Fibroblast of the aortic adventitia (primary cell): ENCODE data around the gene ZNF511. TPM values are rescaled to one million over a fixed set of nuclear protein-coding genes. Genes with fewer than 3 reads are reported as not detected.

Source experiments
- DNase-seq: peaks from one replicate; pipeline ENCODE4 v3.0.0-alpha.2; 2010; ENCODE audit warnings: low read depth
- H3K4me3 ChIP-seq: 2 replicates; pipeline ENCODE4 v1.5.1; 2011; ENCODE audit warnings: low read depth, mild to moderate bottlenecking, control low read depth, low read length, moderate library complexity
- CTCF ChIP-seq: IDR thresholded peaks from 2 replicates; pipeline ENCODE4 v1.5.1; 2011; ENCODE audit warnings: mild to moderate bottlenecking, low read length, control low read depth, inconsistent platforms; ENCODE audit not compliant: insufficient read depth
- total RNA-seq: library from RNA; depleted of rRNA; stranded (reverse); fragments of >200 nt; gene quantifications from 2 replicates; pipeline ENCODE4 v1.2.3, GENCODE V29; 2012; ENCODE audit warnings: low replicate concordance

The ZNF511 gene
- total RNA-seq, 1 donor = 22.1 TPM

- no peak overlapping the region for H3K4me3 ChIP-seq
- TF ChIP-seq CTCF = no peak
- no peak for DNase-seq
Measured at GRCh38 chr10:133274751-133275683, 33.7 kb upstream of the ZNF511 start.

- TF ChIP-seq CTCF = no peak
- H3K4me3 ChIP-seq = no peak overlapping the region
- DNase-seq = no peak
Measured at GRCh38 chr10:133275684-133276092, 33.0 kb upstream of the ZNF511 start.

GRCh38 chr10:133276100-133276434, 32.6 kb upstream of the ZNF511 start:
- DNase-seq = no peak
- no peak for TF ChIP-seq CTCF

GRCh38 chr10:133276435-133277201, 32.1 kb upstream of the ZNF511 start, which contains the start of gene ADAM8:
Gene ADAM8, minus strand, starts transcription at chr10:133276868. Its CDS starts 51 bp downstream, at chr10:133276817.
- DNase-seq = no peak
- TF ChIP-seq CTCF = no peak
- H3K4me3 ChIP-seq = no peak within 1 kb of the TSS

More at GRCh38 chr10:133276100-133276434, 32.6 kb upstream of the ZNF511 start:
- H3K4me3 ChIP-seq = no peak overlapping the region

- TF ChIP-seq CTCF = no peak
- DNase-seq = no peak
- no peak overlapping the region for H3K4me3 ChIP-seq
Measured at GRCh38 chr10:133277277-133277992, 31.3 kb upstream of the ZNF511 start.

GRCh38 chr10:133277993-133278576, 30.6 kb upstream of the ZNF511 start:
- H3K4me3 ChIP-seq = no peak overlapping the region
- no peak for TF ChIP-seq CTCF
- DNase-seq = no peak
